NT2/D1 (cell line): ENCODE measurements around the gene ENTPD7.

Experiments used
- SUZ12 ChIP-seq: IDR thresholded peaks from 2 replicates; pipeline ENCODE4 v1.6.1; 2011; ENCODE audit not compliant: insufficient read length, insufficient read depth; ENCODE audit errors: extremely low read depth
- YY1 ChIP-seq: IDR thresholded peaks from 2 replicates; pipeline ENCODE4 v1.6.1; 2011; ENCODE audit not compliant: insufficient read length, insufficient read depth
- ZNF274 ChIP-seq: IDR thresholded peaks from 2 replicates; pipeline ENCODE4 v1.6.1; 2011; ENCODE audit warnings: mild to moderate bottlenecking, low read depth, low read length

DNA sequence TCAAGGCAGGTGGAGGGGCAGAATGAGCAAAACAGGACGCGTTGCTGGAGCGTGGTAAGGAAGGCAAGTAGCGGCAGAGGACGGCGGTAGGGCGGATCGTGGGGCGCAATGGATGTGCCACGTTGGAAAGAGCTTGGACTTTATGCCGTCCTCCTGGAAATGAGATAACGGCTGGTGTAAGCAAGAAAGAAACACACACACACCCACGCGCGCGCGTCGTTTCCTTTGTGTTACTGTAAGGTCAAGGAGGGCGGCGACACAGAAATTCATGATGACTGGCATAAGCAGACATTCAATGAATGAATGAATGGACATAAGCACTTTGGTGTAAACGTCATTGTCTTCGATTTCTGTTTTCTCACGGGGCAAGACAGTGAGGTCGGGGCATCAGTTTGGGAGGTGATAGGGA is 683 bp upstream of the ENTPD7 start:
- TF ChIP-seq ZNF274 = no peak
- no peak for TF ChIP-seq YY1
- TF ChIP-seq SUZ12 = no peak
